ENCODE data around the gene IHH.

The IHH gene

DNA sequence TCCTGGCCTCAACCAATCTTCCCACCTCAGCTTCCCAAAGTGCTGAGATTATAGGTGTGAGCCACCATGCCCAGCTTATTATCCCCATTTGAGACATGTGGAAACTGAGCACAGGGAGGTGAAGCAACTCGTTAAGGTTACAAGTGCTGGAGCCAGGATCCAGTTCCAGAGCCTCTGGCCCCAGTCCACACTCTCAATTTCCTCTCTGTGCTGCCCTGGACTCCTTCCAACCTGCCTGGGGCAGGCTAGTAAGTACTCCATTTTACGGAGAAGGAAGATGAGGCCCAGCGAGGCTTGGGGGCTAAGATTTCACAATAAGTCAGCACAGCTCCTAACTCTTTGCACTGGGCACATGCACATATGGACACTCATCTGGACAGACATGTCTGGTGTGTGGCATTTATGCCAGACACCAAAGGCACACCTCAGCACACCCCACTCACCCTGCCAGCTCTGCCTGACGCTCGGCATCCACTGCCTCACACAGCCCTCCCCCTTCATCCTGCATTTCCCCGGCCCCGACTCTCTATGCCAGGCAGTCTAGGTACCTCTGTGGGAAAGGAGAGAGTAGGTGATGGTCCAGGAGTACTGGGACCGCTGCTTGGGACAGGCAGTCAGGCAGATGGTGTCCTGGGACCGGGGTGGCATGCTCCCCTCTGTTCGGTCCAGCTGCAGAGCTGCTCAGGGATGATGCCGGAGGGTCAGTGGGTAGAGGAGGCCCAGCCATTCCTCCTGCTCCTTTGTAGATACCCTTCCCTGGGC is 39.9 kb downstream of the IHH start:
- DNase-seq (ENCODE audit: low read depth, low spot score), result no peak

DNA sequence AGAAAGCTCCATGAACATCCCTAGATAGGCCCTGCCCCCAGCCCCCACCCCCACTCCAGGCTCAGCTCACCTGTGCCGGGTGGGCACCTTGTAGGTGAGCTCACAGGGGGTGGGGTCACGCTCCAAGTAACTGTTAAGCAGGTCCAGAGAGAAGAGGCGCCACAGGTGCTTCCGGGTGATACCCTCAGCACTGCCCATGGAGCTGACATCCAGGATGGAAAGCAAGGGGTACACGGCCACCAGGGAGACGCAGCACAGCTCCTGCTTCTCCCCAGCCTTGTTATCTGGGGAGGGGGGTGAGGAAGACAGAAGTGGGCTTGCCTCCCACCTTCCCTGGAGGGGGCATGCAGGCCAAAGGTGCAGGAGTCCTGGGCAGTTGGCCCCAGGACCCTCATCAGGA is 41.3 kb downstream of the IHH start:
- no peak for DNase-seq (ENCODE audit: low read depth, low spot score)

DNA sequence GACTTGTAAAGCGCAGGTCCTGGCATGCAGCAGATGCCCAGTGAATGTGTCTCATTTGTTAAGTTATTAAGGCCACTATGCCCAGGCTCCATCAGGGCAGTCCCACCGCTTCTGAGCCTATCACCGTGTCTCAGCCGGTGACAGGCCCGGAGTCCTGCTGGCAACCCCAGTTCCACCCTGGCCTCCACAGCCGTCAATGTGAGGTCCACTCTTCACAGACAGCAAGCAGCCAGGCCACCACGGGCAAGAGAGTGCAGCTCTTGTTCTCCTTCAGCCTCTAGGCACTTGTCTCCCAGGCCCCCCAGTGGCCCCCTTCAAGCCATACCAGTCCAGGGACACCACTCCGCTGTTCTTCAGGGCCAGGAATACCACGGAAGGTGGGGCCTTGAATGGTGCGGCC is 42.0 kb downstream of the IHH start:
- no peak for DNase-seq (ENCODE audit: low read depth, low spot score)

DNA sequence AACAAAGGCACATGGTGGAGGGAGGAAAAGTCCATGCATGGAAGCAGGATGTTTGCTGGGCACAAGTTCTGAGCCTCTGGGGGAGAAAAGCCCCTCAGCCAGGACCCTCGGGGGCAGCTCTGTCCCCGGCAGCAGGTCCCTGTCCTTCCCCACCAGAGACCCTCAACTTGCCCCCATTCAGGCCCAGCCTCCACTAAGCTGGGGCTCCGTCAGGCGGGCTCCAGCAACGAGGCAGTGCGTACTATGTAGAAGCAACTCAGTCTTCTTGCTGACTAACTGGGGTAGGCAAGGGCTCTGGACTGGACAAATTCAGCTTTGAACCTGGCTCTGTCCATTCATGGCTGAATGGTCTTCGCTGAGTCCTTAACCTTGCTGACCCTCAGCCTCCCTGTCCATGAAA is 42.4 kb downstream of the IHH start:
- DNase-seq (ENCODE audit: low read depth, low spot score), result no peak

DNA sequence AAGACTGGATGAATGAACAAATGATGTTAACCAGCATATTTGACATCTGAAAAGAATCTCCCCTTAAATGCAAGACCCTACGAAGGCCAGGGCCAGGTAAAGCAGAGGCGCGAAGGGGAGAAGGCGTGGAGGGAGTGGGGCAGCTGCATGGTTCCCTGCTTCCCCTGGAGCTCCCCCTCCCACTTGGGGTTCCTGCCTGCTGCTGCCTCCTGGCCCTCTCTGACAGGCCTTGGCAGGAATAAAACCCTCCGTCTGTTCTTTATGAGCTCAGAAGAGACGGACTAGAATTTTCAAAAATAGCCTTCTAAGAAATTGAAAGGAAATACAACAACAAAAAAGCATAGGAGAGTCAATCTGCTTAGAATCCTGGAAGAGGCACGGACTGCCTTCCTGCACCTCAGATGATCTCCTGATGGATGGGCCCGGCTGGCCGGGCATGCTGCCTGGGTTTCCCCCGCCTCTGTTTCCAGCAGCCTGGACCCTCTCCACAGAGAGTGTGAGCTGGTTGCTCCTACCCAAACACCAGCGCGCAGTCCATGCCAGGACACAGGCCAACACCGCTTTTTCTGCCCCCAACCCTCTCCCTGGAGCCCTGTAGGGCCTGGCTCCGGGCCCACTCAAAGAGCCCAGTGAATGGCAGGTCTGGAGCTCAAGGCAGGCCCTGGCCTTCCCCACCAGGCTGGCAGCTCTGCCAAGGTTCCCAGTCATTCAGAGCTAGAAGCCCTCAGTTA is 43.4 kb downstream of the IHH start:
- DNase-seq (ENCODE audit: low read depth, low spot score), result no peak

DNA sequence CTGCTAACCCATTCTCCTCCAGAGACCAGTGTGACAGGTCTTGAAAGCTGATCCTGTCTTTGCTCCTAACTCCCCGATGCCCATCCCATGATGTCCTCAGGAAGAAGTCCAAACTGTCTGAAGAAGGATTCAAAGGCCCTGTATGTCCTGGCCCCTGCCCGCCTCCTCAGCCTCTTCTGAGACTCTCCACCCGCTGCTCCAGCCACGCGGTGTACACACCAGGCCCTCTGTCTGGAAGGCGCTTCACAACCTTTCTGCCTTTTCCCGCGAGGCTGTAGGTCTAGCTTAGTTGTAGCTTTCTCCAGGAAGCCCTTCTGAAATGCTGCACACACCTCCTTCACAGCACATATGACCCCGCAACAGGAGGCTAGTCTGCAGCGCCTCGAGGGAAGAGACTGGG is 44.0 kb downstream of the IHH start:
- no peak for DNase-seq (ENCODE audit: low read depth, low spot score)

DNA sequence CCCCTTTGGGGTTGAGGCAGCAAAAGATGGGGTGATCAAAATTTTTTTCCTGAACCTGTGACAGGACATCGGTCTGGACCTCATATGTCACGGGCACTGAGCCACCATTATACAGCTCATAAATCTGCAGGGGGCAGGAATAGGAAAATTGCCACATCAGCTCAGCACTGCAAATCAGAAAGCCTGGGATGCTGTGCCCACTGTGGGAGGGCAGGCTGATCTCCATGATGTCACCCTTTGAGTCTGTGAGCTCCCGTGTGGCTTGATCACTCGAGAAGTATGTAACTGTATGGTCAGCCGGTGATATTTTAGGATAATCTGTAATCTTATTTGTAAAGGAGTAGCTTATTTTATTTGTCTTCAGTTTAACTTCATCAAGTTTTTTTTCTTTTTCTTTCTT is 49.8 kb downstream of the IHH start:
- no peak for DNase-seq (ENCODE audit: low read depth, low spot score)

DNA sequence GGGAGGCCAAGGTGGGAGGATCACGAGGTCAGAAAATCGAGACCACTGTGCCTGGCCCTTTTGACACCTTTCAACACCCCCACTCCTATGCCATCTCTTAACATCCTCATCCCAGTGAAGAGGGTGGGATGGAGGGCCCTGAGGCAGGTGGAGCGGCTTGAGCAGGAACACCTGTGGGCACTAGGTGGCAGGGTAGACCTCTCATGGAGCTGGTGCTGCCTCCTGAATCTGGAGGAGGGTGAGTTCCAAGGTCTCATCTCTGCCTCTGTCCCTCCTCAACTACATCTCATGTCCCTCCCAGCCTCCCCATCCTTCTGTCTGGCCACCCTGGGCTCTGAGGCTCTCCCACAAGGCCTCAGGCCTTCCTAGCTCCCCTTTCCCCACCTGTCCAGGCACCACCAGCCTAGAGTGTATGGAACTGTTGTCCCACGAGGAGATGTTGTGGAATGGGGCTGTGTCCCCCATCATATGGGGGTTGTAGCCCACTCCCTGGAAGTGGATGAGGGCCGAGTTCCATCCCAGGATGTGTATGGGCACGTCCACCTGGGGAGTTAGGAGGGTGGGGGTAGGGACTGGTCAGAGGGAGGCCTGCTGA is 50.5 kb downstream of the IHH start:
- no peak for DNase-seq (ENCODE audit: low read depth, low spot score)

DNA sequence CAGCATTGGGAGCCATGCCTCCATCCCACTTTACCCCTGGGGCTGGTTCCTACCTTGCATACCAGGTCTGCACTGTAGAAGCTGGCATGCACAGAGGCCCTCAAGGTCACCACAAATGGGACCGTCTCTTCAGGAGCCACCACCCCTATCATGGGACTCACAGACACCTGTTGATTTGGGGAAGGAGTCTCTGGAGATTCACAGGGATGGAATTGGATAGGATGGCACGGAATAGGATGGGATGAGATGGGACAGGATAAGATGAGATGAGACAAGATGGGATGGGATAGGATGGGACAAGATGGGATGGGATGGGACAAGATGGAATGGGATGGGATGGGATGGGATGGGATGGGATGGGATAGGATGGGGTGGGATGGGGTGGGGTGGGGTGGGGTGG is 51.4 kb downstream of the IHH start:
- DNase-seq (ENCODE audit: low read depth, low spot score), result no peak
